ENCODE results near the gene SETD1B.

Gene SETD1B

DNA sequence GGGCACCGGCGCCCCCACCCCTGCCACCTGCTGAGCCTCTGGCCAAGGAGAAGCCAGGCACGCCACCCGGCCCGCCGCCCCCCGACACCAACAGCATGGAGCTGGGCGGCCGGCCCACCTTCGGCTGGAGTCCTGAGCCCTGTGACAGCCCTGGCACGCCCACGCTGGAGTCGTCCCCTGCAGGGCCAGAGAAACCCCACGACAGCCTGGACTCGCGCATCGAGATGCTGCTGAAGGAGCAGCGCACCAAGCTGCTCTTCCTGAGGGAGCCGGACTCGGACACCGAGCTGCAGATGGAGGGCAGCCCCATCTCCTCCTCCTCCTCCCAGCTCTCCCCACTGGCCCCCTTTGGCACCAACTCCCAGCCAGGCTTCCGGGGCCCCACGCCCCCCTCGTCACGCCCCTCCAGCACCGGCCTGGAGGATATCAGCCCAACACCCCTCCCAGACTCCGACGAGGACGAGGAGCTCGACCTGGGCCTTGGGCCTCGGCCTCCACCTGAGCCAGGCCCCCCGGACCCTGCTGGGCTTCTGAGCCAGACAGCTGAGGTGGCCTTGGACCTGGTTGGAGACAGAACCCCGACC is 6.5 kb downstream of the SETD1B start:
- no peak for DNase-seq

DNA sequence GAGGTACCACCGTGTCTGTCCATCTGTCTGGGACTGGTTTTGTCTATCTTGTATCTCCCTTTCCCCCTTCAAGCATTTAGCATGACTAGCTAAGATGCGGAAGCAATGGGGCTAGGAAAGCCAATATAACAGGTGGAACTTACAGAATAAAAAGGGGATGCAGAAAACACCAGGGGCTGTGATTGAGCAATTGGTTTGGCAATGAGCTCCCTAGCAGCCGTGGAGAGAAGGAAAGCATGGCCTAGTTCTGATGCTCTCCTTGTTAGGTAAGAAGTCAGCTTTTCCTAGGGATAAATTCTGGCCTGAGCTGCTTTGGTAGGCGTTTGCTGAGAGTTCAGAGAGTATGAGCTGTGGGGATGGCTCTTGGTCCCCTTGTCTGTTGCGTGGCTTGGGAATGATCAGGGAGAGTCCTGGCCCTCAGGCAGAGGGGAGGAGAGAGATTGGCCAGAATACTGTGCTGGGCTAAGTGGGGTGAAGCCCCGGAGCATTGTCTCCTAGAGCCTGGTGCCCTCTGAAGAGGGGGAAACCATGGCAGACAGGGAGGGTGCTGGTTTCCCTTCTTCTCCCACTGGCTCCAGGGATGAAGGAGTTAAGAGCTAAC is 7.1 kb downstream of the SETD1B start:
- no peak for DNase-seq

DNA sequence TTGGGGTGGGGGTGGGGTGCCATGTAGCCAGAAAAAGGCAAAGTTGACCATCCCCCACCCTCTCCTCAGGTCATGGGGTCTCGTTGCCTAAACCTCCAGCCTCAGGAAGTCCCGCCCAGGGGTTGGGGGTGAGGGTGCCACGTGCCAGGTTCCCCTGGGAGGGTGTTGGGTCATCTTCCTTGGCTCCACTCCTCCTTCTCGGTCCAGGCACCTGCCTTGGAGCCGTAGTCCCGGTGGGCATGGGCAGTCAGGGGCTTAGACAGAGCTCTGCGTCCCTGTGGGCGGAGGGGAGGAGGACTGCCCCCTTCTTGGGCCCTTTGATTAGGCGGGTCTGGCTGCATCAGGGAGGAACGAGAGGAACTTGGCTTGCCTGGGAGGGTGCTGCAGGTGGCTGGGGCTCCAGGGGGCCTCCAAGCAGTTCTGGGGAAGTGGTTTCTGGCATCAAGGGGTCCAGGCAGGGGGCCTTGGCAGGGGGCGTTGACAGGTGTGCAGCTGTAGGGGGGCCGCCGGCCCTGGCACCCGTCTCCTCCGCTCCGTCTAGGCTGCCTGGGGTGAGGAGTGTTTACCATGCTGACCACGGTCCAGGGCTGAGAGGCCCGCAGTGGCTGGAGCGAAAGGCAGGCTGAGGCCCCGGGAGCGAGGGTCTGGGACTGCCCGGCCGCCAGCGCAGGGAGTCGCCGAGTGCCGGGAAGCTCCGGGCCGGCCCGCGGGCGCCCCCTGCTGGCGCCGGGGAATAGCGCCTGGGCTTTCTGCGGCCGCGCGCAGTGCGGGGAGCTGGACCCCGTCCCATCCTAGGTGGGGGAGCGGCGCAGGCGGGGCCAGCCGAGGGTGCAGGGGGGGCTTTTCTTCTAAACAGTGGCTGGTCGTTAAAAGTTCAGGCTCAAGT is 7.9 kb downstream of the SETD1B start:
- peak; percentile 66 for DNase-seq

DNA sequence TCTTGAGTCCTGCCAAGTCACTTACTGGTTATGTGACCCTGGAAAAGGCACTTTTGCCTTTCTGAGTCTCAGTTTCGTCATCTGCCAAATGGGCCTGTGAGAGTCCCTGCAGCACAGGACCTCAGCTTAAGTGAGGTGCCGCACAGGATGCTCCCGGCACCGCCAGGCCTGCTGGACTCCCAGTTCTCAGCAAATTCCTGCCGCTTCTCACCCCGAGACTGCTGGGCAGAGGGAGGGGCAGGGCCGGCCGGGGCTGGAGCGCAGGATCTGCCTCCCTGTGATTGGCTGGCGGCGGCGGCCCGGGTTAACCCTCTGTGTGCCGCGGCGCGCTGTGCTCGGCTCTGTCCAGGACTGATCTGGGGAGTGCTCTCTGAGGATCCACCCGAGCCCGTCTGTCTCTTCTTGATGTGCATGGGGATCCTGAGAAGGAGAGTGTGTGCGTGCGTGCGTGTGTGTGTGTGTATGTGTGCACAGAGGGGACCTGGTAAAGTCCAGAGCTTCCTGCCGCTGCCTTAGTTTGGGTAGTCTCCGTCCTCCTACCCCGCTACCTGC is 8.6 kb downstream of the SETD1B start:
- DNase-seq, result no peak

DNA sequence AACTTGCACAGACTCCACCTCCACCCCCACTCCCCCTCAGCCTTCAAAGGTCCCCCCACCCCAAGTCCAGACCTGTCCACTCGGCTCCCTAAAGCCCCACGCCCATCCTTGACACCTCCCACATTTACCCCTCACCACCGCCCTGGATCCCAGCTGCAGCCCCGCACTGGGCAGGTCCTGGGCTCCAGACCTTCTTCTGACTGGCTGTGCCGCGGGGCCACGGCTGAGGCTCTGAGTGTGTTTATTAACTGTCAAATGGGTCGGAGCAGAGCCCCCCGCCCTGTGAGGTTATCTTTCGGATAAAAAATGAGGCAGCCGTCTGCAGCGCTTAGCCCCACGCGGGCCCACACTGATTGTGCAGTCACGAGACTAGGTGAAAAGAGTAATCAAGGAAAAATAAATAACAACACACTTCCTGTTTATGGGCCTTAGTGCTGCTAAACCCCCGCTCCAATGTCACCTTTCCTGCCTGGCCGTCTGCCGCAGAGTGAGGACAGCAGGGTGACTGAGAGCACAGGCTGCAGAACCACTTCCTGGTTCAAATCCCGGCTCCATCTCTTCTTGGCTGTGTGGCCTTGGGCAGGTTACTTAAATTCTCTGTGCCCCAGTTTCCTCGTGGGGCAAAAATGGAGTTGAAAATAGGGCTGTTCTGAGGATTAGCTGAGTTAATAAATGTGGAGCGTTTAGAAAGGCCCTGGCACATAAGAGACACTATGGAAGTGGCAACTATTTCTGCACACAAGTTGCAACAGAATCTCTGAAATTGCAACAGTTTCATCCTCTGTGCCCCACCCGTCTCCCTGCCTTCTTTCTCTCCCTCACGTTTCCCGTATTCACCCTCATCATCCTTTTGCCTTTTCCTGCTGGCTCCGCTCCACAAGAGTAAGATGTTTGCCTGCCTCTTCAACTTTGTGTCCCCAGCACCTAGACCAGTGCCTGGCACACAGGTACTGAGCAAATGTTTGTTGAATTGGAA is 9.4 kb downstream of the SETD1B start:
- DNase-seq, result no peak

DNA sequence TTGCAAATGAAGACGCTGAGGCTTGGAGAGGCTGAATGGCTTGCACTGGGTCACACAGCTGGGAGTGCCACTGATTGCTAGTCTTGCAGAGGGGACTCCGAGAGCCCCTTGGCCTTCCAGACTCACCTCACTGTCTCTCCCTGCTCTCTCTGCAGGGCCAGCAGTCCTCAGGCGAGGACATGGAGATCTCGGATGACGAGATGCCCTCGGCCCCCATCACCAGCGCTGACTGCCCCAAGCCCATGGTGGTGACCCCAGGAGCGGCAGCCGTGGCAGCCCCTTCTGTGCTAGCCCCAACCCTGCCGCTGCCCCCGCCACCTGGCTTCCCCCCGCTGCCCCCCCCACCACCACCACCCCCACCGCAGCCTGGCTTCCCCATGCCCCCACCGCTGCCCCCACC is 10.1 kb downstream of the SETD1B start:
- DNase-seq, result no peak

DNA sequence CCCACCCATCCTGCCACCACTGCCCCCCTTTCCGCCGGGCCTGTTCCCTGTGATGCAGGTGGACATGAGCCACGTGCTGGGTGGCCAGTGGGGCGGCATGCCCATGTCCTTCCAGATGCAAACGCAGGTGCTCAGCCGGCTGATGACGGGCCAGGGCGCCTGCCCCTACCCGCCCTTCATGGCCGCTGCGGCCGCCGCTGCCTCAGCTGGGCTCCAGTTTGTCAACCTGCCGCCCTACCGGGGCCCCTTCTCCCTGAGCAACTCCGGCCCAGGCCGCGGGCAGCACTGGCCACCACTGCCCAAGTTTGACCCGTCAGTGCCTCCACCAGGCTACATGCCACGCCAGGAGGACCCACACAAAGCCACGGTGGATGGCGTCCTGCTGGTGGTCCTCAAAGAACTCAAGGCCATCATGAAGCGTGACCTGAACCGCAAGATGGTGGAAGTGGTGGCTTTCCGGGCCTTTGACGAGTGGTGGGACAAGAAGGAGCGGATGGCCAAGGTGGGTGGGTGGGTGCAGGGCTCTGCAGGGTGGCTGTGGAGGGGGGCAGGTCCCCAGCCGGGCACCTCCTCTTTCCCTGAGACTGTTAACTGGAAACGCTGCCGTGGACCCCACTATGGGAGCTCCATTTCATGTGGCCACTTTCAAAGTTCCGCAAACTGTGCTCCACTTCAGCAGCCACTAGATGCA is 10.8 kb downstream of the SETD1B start:
- DNase-seq, result no peak

DNA sequence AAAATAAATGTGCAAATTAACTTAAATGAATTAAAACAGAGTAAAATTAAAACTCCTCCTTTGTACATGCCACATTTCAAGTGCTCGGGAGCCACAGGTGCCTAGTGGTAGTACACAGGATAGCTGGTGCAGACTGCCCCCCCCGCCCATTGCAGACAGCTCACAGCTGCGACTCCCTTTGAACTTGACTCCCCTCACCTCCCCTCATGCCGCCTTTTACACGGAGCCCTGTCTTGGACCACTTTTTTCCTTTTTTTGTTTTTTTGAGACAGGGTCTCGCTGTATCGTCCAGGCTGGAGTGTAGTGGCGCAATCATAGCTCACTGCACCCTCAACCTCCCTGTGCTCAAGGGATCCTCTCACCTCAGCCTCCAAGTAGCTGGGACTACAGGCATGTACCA is 11.5 kb downstream of the SETD1B start:
- no peak for DNase-seq

DNA sequence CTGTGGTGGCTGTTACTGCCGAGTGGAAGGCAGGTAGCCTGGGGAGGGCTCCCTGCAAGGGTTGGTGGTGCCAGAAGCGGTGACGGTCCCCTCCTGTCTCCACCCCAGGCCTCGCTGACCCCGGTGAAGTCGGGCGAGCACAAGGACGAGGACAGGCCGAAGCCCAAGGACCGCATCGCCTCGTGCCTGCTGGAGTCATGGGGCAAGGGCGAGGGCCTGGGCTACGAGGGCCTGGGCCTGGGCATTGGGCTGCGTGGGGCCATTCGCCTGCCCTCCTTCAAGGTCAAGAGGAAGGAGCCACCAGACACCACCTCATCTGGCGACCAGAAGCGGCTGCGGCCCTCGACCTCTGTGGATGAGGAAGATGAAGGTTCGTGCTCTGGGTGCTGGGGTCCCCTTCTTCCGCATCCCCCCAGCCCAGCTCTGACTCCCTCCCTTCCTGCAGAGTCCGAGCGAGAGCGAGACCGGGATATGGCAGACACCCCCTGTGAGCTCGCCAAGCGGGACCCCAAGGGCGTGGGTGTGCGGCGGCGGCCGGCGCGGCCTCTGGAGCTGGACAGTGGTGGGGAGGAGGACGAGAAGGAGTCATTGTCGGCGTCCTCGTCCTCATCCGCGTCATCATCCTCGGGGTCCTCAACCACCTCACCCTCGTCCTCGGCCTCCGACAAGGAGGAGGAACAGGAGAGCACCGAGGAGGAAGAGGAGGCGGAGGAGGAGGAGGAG is 13.3 kb downstream of the SETD1B start:
- DNase-seq, result no peak

DNA sequence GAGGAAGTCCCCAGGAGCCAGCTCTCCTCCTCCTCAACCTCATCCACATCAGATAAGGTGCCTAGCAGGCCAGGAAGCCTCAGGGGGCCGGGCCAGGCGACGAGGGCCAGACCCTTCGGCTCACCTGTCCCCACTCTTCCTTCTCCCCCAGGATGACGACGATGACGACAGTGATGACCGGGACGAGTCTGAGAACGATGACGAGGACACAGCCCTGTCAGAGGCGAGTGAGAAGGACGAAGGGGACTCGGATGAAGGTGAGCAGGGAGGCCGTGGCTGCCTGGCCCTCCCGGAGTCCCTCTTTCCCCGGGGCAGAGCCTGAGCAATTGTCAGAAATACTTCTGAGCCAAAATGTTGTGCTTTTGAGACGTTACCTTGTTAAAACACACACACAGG is 13.8 kb downstream of the SETD1B start:
- DNase-seq, result no peak

DNA sequence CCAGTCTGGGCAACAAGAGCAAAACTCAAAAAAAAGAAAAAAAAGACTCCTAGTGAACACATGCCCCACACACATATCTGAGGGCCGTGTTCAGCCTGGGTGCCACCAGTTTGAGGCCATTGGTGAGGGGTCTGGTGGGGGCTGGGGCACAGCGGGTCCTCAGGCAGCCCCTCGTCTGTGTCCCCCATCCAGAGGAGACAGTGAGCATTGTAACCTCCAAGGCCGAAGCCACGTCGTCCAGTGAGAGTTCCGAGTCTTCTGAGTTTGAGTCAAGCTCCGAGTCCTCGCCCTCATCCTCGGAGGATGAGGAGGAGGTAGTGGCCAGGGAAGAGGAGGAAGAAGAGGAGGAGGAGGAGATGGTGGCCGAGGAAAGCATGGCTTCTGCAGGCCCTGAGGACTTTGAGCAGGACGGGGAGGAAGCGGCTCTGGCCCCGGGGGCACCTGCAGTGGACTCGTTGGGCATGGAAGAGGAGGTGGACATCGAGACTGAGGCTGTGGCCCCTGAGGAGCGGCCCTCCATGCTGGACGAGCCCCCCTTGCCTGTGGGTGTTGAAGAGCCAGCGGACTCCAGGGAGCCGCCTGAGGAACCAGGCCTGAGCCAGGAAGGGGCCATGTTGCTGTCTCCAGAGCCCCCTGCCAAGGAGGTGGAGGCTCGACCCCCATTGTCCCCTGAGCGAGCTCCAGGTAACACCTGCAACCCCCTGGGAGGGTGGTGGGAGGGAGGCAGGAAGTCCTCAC is 15.6 kb downstream of the SETD1B start:
- DNase-seq, result no peak

DNA sequence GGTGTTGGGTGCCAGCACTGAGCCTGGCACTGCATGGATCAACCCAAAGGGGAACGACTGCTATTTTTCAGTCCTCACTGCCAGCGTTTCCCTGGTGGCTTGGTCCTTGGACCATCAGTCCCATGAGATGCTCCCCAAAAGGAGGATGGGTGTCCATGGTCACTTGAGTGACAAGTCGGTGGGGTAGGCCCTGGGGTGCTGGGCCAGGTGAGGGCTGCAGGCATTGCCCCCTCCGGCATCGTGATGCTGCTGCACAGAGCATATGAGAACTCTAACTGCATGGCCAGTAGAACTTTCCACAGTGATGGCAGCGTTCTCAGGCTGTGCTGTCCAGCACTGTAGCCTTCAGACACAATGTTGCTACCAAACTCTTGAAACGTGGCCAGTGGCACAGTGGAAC is 16.2 kb downstream of the SETD1B start:
- no peak for DNase-seq

DNA sequence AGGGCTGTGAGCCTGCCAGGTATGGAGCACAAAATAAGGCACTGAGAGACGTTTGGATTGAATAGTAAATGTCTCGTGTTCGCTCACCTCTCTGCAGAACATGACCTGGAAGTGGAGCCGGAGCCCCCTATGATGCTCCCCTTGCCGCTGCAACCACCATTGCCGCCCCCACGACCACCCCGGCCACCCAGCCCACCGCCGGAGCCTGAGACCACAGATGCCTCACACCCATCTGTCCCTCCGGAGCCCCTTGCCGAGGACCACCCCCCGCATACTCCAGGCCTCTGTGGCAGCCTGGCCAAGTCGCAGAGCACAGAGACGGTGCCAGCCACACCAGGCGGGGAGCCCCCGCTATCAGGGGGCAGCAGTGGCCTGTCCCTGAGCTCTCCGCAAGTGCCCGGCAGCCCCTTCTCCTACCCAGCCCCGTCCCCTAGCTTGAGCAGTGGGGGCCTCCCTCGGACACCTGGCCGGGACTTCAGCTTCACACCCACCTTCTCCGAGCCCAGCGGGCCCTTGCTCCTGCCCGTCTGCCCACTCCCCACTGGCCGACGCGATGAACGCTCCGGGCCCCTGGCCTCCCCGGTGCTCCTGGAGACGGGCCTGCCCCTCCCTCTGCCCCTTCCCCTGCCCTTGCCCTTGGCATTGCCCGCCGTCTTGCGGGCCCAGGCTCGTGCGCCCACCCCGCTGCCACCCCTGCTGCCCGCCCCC is 18.7 kb downstream of the SETD1B start:
- no peak for DNase-seq

DNA sequence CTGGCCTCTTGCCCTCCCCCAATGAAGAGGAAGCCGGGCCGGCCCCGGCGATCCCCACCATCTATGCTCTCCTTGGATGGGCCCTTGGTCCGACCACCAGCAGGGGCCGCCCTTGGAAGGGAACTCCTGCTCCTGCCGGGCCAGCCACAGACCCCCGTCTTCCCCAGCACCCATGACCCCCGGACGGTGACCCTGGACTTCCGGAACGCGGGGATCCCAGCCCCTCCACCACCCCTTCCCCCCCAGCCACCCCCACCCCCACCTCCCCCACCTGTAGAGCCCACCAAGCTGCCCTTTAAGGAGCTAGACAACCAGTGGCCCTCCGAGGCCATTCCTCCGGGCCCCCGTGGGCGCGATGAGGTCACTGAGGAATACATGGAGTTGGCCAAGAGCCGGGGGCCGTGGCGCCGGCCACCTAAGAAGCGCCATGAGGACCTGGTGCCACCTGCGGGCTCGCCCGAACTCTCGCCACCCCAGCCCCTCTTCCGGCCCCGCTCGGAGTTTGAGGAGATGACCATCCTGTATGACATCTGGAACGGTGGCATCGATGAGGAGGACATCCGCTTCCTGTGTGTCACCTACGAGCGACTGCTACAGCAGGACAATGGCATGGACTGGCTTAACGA is 19.4 kb downstream of the SETD1B start:
- DNase-seq, result no peak

DNA sequence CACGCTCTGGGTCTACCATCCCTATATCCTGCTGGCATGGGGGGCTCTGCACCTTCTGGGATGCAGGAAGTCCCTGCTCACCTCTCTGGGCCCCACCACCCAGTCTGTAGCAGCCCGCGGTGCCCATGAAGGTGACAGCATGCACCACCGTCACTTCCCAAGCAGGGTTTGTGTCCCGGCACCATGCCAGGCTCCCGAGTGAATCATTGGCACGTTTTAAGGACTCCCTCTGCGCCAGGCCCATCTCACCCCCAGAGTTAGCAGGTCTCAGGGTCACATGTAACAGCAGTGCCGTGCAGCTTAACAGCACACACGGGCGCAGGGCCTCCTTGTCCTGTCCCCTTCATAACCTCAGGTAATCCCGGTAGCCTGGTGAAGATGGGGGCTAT is 19.9 kb downstream of the SETD1B start:
- DNase-seq, result no peak

DNA sequence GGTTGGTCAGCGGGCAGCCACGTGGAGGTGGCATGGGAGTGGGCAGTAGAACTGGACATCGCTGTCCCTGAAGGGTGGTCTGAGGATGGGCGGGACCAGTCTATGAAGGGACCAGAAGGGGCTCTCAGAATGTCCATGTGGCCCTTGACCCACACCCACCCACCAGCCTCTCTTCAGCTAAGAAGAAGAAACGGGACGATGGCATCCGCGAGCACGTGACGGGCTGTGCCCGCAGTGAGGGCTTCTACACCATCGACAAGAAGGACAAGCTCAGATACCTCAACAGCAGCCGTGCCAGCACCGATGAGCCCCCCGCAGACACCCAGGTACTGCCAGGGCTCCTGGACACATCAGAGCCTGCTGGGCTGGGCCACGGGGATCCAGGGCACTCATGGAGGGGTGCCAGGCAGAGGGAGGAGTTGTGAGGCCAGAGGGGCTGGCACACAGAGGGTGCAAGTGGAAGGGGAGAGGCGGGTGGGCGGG is 21.3 kb downstream of the SETD1B start:
- DNase-seq, result no peak

DNA sequence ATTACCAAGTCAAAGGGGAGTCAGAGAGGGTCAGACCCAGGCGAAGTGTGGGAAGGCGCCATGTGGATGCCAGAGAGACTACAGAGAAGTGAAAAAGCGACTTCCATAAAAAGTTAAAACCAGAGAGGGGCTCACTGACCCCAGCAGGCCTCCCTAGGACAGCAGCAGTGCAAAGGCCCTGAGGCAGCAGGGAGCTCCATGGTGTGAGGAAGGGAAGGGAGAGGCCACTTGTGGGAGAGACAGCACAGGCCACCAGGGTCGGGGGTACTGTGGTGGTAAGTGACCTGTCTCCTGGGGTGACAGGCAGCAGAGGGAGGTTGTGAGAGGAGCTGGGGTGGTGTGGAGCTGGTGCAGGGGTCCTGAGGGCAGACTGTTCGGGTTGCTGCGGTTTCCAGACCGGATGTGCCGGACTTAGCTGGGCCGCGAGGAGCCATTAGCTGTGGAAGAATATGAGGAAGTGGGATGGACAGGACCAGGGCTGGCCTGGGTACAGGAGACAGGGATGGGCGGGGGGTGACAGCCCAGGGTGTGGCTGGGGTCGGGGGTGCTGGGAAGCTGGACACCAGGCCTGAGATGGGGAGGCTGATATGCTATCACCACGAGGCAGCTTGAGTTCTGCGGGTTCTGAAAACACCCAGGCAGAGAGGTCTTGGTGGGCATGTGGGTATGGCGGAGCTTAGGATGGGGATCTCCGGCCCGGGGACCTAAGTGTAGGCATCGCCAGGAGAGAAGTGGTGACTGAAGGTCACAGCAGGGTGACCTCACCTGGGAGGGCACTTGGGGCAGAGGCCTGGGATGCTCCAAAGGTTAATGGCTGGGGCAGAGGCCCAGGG is 22.7 kb downstream of the SETD1B start:
- no peak for DNase-seq
